NCI-H128 (cell line): ENCODE results near the gene PRAMEF8.
"Not testable (repeated sequence)": the region's sequence is repeated elsewhere in the genome, so short reads cannot be mapped to it uniquely, and the experiment has no call there.

Experiments used
- DNase-seq: peaks from one replicate; lab custom pipeline; 2025; ENCODE audit not compliant: unreplicated experiment; lab: John Stamatoyannopoulos, UW

PRAMEF8 gene

GRCh38 chr1:13285037-13285436 lies at the start of gene PRAMEF8:
TSS of gene PRAMEF8 (minus strand) at chr1:13285137. CDS start at chr1:13284091, 1,046 bp downstream.
- not testable (repeated sequence) for DNase-seq

- DNase-seq = not testable (repeated sequence)
Observed at GRCh38 chr1:13315281-13315680, 30.3 kb upstream of the PRAMEF8 start, which contains the start of gene PRAMEF15. TSS of gene PRAMEF15 (plus strand) at chr1:13315581. CDS start at chr1:13318408, 2,827 bp downstream.

- DNase-seq = not testable (repeated sequence)
Observed at GRCh38 chr1:13303239-13303638, 18.3 kb upstream of the PRAMEF8 start, which contains the start of gene PRAMEF33. TSS of gene PRAMEF33 (plus strand) at chr1:13303539. CDS start at chr1:13305955, 2,416 bp downstream.

- DNase-seq = not testable (repeated sequence)
Observed at GRCh38 chr1:13302197-13302596, 17.3 kb upstream of the PRAMEF8 start.

GRCh38 chr1:13298699-13299098 lies 13.8 kb upstream of the PRAMEF8 start:
- DNase-seq = not testable (repeated sequence)

- DNase-seq = not testable (repeated sequence)
Observed at GRCh38 chr1:13297216-13297931, 12.4 kb upstream of the PRAMEF8 start.

GRCh38 chr1:13289030-13289429 lies 4.1 kb upstream of the PRAMEF8 start:
- not testable (repeated sequence) for DNase-seq

- not testable (repeated sequence) for DNase-seq
Observed at GRCh38 chr1:13279617-13280016, 5.3 kb downstream of the PRAMEF8 start.

- not testable (repeated sequence) for DNase-seq
Observed at GRCh38 chr1:13277016-13277415, 7.9 kb downstream of the PRAMEF8 start.

GRCh38 chr1:13265124-13265523 lies 19.8 kb downstream of the PRAMEF8 start:
- not testable (repeated sequence) for DNase-seq

- not testable (repeated sequence) for DNase-seq
Observed at GRCh38 chr1:13253898-13254297, 31.0 kb downstream of the PRAMEF8 start, which contains the start of gene PRAMEF5. TSS of gene PRAMEF5 (plus strand) at chr1:13254198. CDS start at chr1:13259269, 5,071 bp downstream.

- DNase-seq = not testable (repeated sequence)
Observed at GRCh38 chr1:13247122-13247521, 37.8 kb downstream of the PRAMEF8 start.

GRCh38 chr1:13246554-13246871 lies 38.4 kb downstream of the PRAMEF8 start:
- not testable (repeated sequence) for DNase-seq

- DNase-seq = not testable (repeated sequence)
Observed at GRCh38 chr1:13245841-13246553, 38.9 kb downstream of the PRAMEF8 start.

GRCh38 chr1:13243536-13244263 lies 41.2 kb downstream of the PRAMEF8 start:
- not testable (repeated sequence) for DNase-seq

- not testable (repeated sequence) for DNase-seq
Observed at GRCh38 chr1:13239633-13240032, 45.3 kb downstream of the PRAMEF8 start.

GRCh38 chr1:13237572-13237971 lies 47.4 kb downstream of the PRAMEF8 start:
- not testable (repeated sequence) for DNase-seq

- not testable (repeated sequence) for DNase-seq
Observed at GRCh38 chr1:13234057-13234456, 50.9 kb downstream of the PRAMEF8 start.

- DNase-seq = not testable (repeated sequence)
Observed at GRCh38 chr1:13232056-13232455, 52.9 kb downstream of the PRAMEF8 start.
